Adrenal gland (tissue), 5 donors: ENCODE measurements around the gene WDR5B.

ENCODE experiments used
- CTCF ChIP-seq, 6 experiments: fragments of 450-650 bp in 4 of 6; fragments of 200-600 bp in 2 of 6; sonication (generic) in 1 of 6; IDR thresholded peaks; 1 replicate in 5 of 6; 2 replicates in 1 of 6; pipeline versions ENCODE4 v1.5.1 to v1.8.0; 2016 to 2021; ENCODE audit warnings: antibody characterized with exemption in 6 of 6, mild to moderate bottlenecking in 2 of 6, moderate library complexity in 1 of 6
- POLR2A ChIP-seq, 2 donors: fragments of 450-650 bp; IDR thresholded peaks; one replicate each; pipeline ENCODE4 v1.6.1; 2017; ENCODE audit warnings: antibody characterized with exemption in 2 of 2, mild to moderate bottlenecking in 2 of 2, moderate library complexity in 1 of 2
- donor health status: DM: no; HTN: no; CAD: no.

- TF ChIP-seq CTCF (IDR thresholded peaks at IDR 0.05) (peak in 5 of 6 experiments; percentile 34 to 52 (median 47)), POLR2A (IDR thresholded peaks at IDR 0.05) (peak; percentile 88 to 97)
These were observed 31.8 kb downstream of the WDR5B start, which contains the start of gene FAM162A for GRCh38 chr3:122383771-122384697.
